GM18870 (cell line): ENCODE data around the gene VNN1.
A peak's percentile ranks its signal among the peaks of the same experiment; 100 is the strongest.

ENCODE experiments used
- ATAC-seq: cut with Tn5 transposase; IDR thresholded peaks from one replicate; pipeline ENCODE4 v1.9.1; 2021; ENCODE audit warnings: moderate library complexity; ENCODE audit not compliant: unreplicated experiment

VNN1 gene, protein sequence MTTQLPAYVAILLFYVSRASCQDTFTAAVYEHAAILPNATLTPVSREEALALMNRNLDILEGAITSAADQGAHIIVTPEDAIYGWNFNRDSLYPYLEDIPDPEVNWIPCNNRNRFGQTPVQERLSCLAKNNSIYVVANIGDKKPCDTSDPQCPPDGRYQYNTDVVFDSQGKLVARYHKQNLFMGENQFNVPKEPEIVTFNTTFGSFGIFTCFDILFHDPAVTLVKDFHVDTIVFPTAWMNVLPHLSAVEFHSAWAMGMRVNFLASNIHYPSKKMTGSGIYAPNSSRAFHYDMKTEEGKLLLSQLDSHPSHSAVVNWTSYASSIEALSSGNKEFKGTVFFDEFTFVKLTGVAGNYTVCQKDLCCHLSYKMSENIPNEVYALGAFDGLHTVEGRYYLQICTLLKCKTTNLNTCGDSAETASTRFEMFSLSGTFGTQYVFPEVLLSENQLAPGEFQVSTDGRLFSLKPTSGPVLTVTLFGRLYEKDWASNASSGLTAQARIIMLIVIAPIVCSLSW

DNA sequence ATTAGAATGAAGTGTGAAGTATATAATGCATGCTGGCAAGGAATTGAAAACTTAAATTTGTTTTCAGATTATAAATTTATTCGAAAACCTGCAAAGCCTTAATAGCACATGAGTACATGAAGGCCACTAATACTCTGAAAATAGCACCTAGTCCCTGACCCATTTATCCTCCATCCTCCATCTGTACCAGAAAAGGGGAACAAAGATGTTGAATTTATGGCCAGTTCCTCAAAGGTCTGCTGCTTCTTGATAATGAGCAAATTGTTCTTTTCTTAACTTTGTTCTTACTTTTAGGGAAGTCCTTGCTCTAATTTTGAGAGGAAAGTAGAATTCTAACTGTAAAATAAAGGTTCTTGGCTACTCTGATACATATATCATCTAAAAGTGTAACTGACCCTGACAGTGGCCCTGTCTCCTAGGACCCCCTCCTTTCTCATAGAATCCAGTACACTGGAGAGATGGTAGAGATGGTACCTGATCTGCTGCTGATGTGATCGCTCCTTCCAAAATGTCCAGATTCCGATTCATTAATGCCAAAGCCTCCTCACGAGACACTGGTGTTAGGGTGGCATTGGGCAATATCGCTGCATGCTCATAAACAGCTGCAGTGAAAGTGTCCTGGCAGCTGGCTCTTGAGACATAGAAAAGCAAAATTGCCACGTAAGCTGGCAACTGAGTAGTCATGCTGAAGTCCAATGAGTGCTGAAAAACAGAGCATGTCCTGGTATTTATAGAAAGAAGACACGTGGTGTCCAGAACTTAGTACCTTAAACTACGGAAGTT is at the start of gene VNN1:
Gene VNN1, minus strand, starts transcription at position 704 of the 783 bp plus-strand sequence. Its CDS starts 20 bp downstream, at position 684.
- ATAC-seq, result peak; percentile 70

DNA sequence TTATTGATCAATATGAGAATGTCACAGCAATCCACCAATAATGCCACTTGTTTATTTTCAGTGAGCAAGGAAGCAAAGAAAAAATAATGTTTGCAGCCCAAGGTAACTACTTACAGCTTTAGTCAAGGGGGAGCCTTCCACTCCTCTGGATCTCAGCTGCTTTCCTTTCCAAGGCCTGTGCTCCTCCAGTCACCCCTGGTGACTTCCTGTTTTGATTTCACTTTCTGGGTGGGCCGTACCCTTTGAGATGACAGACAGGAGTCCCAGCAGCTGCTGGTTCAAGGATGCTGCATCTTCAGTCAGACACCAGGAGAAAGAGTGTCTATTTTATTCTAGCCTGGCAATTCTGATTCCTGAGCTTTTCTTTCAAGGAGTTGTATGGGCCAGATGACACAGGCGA is 49.4 kb upstream of the VNN1 start:
- ATAC-seq, result peak; percentile 90

DNA sequence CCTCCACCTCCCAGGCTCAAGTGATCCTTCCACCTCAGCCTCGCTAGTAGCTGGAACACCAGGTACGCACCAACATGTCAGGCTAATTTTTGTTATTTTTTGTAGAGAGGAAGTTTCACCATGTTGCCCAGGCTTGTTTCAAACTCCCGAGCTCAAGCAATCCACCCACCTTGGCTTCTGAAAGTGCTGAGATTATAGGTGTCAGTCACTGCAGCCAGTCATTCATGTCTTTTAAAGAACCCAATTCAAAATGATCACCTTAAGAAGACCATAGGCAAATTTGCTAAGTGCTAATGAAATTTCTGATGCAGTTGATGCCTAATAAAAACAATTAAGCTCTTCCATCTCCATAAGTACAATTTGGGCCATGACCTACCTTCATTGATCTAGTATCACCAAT is 46.4 kb upstream of the VNN1 start:
- no peak for ATAC-seq

DNA sequence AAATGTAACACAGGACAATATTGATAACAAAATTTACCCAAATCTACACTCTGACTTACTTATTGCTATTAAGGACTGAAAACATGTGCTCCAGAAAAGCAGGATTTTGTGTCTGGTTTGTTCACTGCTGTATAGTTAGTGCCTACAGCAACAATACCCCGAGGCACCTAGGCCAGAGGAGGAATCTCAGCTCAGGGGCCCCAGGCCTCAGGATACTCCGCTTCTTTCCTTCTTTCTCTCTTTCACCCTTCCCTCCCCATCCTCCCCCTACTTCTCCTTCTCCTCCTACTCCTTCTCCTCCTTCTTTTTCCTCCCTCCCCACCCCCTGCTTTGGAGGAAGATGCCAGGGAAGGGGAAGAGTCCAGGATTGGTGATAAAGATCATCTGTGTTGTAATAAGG is 44.8 kb upstream of the VNN1 start:
- ATAC-seq, result no peak

DNA sequence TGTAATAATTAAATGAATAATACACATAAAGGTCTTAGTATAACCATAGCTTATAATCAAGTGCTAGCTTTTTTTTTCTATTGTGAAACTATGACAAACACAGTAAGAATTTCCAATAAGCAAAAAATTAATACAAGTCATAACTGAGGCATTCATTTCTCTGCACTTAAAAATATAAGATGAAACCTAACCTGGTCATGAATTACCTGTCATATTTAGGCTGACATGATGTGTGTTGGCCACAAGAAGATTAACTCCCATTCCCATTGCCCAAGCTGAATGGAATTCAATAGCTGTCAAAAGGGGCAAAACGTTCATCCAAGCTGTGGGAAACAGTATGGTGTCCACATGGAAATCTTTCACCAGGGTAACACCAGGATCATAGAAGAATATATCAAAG is 38.4 kb upstream of the VNN1 start:
- ATAC-seq, result no peak

DNA sequence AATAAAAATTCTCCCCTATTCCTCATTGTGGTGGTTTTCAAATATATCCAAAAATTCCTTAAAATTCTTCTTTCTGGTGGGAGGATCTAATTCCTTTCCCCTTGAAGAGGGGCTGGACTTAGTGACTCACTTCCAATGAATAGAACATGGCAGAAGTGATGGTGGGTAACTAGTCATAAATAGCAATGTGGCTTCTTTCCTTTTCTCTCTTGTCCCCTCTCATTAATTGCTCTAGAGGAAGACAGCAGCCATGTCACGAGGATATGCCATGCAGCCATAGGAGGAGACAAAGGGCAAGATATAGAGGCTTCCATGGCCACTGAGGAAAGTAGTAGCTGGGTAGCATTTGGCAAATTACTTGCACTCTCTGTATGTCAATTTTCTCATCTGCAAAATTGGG is 38.0 kb upstream of the VNN1 start:
- no peak for ATAC-seq

DNA sequence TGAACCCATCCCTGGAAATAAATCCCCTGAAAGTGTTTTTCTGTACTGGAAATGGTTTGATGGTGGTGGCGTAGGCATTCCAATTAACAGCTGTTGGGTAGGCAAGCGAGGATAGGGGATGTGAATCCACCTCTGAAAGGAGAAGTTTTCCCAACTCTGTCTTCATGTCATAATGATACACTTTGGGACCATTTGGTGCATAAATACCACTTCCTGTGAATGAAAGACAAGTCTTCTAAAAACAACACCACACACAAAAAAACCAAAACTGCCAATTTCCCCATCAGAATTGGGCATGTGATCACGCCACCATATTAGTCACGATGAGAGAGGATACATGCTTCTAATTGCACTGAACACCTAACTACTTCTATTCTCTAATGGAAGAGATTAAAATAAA is 37.5 kb upstream of the VNN1 start:
- ATAC-seq, result no peak

DNA sequence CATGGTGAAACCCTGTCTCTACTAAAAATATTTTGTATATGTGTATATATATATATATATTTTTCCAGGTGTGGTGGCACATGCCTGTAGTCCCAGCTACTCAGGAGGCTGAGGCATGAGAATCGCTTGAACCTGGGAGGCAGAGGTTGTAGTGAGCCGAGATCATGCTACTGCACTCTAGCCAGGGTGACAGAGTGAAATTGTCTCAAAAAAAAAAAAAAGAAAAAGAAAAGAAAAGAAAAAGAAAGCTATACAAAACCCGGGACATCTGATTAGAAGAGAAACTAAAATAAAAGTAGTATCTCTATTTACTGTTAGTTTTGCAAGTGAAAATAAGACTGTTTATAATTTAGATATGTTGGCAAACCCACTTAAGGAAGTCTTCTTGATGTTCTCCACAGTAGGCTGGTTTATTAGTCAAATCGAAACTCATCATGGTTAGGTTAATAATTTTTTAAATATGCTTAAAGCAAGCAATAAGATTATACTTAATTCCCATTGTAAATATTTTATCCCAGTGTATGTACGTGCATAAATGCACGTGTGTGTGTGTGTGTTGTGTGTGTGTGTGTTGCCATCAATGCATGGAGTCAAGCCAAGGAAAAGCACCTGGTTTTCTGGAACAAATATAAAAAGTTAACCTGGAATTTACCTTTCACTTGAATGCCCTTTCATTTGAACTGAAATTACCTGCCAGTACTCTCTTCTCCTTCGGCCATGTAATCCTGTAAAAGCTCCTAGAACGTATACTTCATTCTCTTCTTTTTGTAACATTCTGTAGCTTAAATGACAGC is 36.8 kb upstream of the VNN1 start:
- peak; percentile 88 for ATAC-seq

DNA sequence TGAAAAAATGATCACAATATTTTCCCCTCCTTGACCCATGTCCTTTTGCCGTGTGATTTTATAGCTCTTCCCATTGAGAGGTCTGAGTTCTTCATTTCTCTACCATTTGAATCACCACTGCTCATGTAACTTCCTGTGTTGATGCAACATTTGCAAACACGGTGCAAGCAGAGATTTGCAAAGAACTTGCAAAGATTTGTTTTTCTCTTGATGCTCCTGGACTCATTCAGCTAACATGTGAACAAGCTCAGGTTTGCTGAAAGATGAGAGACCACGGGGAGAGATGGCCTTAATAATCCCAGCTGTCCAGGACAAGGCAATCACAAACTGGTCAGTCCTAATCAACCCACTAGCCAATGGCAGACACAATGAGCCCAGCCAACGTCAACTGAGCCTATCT is 35.3 kb upstream of the VNN1 start:
- no peak for ATAC-seq

DNA sequence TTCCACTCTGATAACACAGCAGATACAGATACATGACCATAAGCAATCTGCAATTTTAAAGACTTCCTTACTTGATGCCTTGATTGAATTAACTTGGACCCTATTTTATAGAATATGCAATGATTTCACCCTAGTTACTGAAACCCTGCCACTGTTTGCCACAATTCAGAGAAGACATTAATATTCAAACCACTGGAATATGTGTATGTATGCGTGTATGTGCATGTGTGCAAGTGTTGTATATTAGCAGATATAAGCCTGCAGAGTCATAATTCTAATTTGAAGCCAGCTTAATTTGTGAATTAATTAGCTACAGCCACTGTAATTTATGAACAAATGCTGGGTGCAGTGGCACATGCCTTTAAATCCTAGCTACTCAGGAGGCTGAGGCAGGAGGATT is 34.6 kb upstream of the VNN1 start:
- ATAC-seq, result no peak

DNA sequence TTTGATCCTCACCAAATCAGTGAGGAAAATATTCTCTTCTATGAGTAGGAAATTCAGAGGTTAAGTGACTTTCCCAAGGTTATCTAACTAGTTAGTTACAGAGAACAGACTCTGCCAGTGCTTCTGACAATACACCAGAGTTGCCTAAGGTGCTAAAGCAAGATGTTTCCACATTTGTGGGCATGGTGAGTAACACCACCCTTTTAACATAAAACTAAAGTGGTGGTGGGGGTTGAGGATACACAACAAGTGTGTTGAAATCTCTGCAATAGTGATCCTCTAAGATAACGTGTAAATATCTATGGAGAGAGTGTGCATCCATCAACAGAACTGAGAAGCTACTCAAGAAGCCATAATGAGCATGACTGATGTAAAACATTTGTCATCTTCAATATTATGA is 32.2 kb upstream of the VNN1 start:
- no peak for ATAC-seq

DNA sequence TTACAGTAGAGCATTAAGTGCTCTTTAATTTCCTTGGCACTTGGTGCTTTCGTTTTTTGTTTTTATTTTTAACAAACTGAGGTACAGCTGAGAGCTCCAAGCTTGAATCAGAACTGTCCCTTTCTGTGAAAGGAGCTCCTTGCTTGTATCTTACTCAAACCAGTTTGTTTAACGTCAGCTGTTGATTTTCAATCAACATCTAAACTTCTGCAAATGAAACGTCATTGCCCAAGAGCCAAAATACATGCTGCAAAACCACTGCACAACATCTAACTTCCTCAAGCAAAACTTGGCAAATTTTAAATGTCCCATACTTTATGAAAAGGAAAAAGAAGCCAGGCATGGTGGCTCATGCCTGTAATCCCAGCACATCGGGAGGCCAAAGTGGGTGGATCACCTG is 28.6 kb upstream of the VNN1 start:
- no peak for ATAC-seq

DNA sequence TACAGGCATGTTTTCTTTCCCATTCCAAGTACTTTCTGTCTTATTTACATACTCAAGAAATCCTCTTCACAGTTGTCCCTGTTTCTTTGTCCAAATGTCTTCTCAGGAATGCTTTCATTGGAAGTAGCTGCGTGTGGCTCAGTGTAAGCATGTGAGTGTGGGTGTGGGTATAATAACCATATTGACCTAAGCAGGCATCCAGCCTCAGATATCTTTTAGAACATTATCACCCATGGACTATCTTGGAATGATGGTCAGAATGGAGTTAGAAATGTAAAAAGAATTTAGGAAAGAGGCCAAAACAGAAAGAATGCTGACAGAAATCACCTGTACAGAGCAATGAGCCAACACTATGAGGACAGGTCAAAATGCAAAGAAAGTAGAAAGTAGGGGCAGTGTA is 27.4 kb upstream of the VNN1 start:
- ATAC-seq, result no peak

DNA sequence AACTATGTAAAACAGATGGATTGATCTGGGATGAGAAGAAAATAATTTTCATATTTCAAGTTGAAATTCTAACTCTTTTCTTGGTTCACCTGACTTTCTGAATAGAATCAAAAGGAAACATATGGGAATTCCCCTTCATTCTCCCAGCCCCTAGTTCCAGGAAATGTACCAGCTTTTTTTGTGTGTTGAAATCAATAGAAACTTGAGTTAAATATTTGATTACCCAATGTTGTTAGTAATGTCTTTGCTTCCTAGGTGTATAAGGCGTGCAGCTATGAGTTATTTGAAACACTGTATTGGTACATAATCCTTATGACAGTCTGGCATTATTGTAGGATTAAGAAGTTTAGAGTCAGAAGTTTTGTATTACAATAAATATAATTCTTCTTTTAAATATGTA is 22.4 kb upstream of the VNN1 start:
- ATAC-seq, result peak; percentile 48

DNA sequence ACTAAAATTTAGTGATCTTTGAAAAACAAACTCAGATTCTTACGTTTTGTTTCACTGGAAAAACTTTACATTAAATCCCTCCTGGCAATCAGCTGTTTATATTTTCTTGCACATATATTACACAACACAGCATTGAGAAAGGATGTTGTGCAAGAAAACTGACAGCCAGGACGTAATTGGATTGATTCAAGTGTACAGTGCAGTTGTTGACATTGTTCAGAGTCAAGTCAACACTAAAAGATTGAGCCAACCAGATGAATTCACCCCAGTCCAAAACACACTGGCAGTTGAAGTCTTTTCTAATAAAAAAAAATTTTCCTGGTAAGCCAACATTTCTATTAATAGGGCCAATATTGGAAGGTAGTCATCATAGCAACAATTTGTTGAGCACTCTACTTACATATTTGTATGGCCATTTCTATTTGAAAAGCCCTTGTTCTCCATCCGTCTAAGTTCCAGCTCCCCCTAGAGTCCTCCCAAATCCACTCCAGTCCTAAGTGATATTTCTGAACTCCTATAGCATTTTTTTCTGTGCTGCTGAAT is 20.9 kb upstream of the VNN1 start:
- ATAC-seq, result no peak

DNA sequence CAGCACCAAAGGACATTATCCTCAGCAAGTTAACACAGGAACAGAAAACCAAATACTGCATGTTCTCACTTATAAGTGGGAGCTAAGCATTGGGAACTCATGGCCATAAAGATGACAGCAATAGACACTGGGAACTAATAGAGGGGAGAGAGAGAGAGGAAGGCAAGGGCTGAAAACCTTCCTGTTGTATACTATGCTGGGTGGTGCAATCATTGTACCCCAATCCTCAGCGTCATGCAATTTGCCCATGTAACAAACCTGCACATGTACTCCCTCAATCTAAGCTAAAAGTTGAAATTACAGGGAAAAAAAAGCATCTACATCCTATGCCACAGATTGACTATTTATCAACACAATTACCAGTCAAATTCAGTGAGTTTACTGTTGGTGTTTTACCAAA is 20.0 kb upstream of the VNN1 start:
- no peak for ATAC-seq

DNA sequence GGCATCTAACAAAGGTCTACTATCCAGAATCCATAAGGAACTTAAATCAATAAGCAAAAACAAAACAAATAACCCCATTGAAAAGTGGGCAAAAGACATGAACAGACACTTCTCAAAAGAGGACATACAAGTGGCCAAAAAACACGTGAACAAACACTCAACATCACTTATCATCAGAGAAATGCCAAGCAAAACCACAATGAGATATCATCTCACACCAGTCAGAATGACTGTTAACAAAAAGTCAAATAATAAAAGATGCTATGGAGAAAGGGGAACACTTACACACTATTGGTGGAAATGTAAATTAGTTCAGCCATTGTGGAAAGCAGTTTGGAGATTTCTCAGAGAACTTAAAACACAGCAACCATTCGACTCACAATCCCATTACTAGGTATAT is 19.4 kb upstream of the VNN1 start:
- no peak for ATAC-seq

DNA sequence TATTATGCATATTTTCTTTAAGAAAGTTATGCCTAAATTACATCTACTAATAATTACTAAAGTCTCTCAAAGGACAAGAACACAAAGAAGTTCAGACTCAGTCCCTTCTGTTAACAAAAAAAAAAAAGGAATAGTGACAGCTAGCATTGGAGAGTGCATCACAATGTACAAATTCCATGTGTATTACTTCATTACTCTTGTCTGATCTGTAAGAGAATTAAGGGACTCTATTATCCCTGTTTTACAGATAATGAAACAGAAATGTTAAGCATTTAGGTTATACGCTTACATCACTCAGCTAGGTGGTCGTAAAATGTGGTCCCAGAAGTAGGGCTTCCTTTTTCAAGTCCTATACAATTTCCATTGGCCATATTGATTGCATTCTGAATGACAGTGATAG is 17.2 kb upstream of the VNN1 start:
- ATAC-seq, result no peak

DNA sequence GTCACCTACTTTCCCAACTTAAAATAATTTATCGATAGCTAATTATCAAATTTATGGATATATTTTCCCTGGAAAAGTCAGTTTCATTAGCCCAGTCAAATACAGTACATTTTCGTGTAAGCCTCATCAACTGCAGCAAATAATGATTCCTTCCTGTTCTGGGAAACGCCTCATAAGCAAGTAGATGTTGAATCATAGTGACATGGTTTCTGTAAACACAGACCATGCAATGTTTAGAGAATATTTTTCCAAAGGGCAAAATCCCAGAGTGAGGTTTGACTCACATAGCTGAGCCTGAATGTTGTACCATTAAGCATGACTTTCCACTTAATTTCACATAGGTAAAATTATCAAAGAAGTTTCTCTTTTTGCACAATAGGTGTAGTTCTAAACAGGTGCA is 16.7 kb upstream of the VNN1 start:
- no peak for ATAC-seq

DNA sequence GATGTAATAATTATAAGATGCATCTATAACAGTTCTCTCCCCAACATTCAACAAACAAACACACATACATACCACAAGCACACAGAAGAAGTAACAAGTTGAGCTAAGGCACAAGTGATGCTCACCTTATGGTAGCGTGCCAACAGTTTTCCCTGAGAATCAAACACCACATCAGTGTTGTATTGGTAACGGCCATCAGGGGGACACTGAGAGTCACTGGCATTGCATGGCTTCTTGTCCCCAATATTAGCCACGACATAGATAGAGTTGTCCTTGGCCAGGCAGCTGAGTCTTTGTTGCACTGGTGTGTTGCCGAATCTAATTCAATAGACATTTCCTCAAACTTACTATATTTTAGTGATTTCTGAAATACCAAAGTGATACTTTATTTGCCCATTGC is 14.8 kb upstream of the VNN1 start:
- ATAC-seq, result no peak

DNA sequence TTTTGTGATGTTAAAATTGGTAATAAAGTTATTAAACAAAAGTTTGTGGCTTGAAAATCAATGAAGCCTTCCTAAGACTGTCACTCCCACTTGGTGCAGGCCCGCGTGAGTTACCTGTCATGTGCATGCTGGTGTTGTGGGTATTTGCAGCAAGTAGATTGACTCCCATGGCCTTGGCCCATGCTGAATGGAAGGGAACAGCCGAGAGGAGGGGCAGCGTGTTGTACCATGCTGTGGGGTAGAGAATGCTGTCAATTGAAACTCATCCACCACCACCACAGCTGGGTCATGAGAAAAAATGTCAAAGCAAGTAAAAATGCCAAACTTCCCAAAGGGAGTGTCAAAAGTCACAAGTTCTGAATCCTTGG is 12.7 kb upstream of the VNN1 start:
- no peak for ATAC-seq
